GM18873 (cell line): Measurements from ENCODE around the gene CHRNA4.
"Not testable (repeated sequence)": the region's sequence is repeated elsewhere in the genome, so short reads cannot be mapped to it uniquely, and the experiment has no call there.

Experiments
- ATAC-seq: cut with Tn5 transposase; IDR thresholded peaks from one replicate; pipeline ENCODE4 v1.9.1; 2021; ENCODE audit warnings: mild to moderate bottlenecking, moderate library complexity, moderate number of reproducible peaks; ENCODE audit not compliant: unreplicated experiment, low FRiP score

CHRNA4 gene

GRCh38 chr20:63379872-63380271 is 18.7 kb upstream of the CHRNA4 start:
- not testable (repeated sequence) for ATAC-seq

- no peak for ATAC-seq
Measured at GRCh38 chr20:63379296-63379695, 18.1 kb upstream of the CHRNA4 start.

- ATAC-seq, result no peak
Measured at GRCh38 chr20:63378626-63379025, 17.5 kb upstream of the CHRNA4 start.

- ATAC-seq, result no peak
Measured at GRCh38 chr20:63377951-63378381, 16.8 kb upstream of the CHRNA4 start.

- ATAC-seq, result no peak
Measured at GRCh38 chr20:63377256-63377941, 16.2 kb upstream of the CHRNA4 start.

GRCh38 chr20:63376283-63377250 is 15.4 kb upstream of the CHRNA4 start:
- no peak for ATAC-seq

GRCh38 chr20:63375438-63375837 is 14.3 kb upstream of the CHRNA4 start:
- no peak for ATAC-seq

GRCh38 chr20:63374504-63374903 is 13.4 kb upstream of the CHRNA4 start:
- no peak for ATAC-seq

- no peak for ATAC-seq
Measured at GRCh38 chr20:63373996-63374395, 12.8 kb upstream of the CHRNA4 start.

GRCh38 chr20:63372971-63373885 is 12.1 kb upstream of the CHRNA4 start:
- ATAC-seq, result no peak

GRCh38 chr20:63371291-63371865 is 10.2 kb upstream of the CHRNA4 start:
- no peak for ATAC-seq

- no peak for ATAC-seq
Measured at GRCh38 chr20:63370618-63371187, 9.6 kb upstream of the CHRNA4 start.

GRCh38 chr20:63369724-63370617 is 8.8 kb upstream of the CHRNA4 start:
- ATAC-seq, result no peak

- no peak for ATAC-seq
Measured at GRCh38 chr20:63369024-63369530, 7.9 kb upstream of the CHRNA4 start.

GRCh38 chr20:63368151-63368550 is 7.0 kb upstream of the CHRNA4 start:
- ATAC-seq, result no peak

GRCh38 chr20:63367446-63368055 is 6.4 kb upstream of the CHRNA4 start:
- ATAC-seq, result no peak

- ATAC-seq, result no peak
Measured at GRCh38 chr20:63366390-63367365, 5.5 kb upstream of the CHRNA4 start.
